ENCODE data around the gene CNTNAP2.
"Not testable (repeated sequence)": the region's sequence is repeated elsewhere in the genome, so short reads cannot be mapped to it uniquely, and the experiment has no call there.

The CNTNAP2 gene

GRCh38 chr7:147079921-147080420 is 963.4 kb downstream of the CNTNAP2 start:
- no peak for DNase-seq (ENCODE audit: low read depth in 1 of 2, low spot score in 1 of 2)
- no peak for TF ChIP-seq JUND (IDR thresholded peaks at IDR 0.05; ENCODE audit: low read depth)
- in situ Hi-C loops (cut with HindIII; ENCODE audit: low pct_unique_long_range_greater_than_20kb, low sequenced_read_pairs): no loop called here

DNA sequence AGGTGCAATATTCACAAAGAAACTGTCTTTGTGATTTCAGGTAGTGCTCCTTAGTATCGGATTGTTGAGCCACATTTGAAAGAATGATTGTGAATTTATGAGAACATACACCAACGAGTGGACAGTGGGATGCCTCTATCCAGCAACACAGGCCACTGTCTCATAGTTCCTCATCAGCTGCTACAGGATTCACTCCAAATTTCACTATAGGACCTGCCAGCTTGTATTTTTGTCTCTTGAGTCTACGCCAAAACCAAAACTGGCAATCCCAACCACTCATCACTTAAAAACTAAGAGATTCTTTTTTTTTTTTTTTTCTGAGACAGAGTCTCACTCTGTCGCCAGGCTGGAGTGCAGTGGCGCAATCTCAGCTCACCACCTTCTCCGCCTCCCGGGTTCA is 964.5 kb downstream of the CNTNAP2 start:
- no peak for DNase-seq (ENCODE audit: low read depth in 1 of 2, low spot score in 1 of 2)
- no peak for TF ChIP-seq JUND (IDR thresholded peaks at IDR 0.05; ENCODE audit: low read depth)
- in situ Hi-C loops (cut with HindIII; ENCODE audit: low pct_unique_long_range_greater_than_20kb, low sequenced_read_pairs): no loop called here

DNA sequence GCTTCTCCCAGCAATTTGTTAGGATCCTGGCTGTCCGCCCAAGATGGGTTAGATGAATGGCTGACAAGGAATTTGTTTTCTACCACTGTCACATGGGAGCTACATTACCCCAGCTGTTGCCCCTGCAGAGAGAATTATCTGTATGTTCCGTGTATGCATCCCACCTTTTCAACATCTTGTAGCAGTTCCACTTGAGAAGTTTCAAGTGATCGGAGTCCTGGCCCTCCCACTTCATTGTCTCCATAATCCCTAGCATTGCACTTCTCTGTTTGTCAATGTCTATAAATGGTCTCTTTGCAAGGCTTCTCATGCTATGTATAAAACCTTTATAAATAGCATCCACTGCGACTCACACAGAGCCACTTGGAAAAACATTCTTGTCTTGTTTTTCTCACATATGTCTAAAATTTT is 972.5 kb downstream of the CNTNAP2 start:
- no peak for TF ChIP-seq JUND (IDR thresholded peaks at IDR 0.05; ENCODE audit: low read depth)
- DNase-seq (ENCODE audit: low read depth in 1 of 2, low spot score in 1 of 2): no peak
- in situ Hi-C loops (cut with HindIII; ENCODE audit: low pct_unique_long_range_greater_than_20kb, low sequenced_read_pairs): no loop called here

GRCh38 chr7:147089608-147090007 is 973.0 kb downstream of the CNTNAP2 start:
- no peak for DNase-seq (ENCODE audit: low read depth in 1 of 2, low spot score in 1 of 2)
- no peak for TF ChIP-seq JUND (IDR thresholded peaks at IDR 0.05; ENCODE audit: low read depth)

DNA sequence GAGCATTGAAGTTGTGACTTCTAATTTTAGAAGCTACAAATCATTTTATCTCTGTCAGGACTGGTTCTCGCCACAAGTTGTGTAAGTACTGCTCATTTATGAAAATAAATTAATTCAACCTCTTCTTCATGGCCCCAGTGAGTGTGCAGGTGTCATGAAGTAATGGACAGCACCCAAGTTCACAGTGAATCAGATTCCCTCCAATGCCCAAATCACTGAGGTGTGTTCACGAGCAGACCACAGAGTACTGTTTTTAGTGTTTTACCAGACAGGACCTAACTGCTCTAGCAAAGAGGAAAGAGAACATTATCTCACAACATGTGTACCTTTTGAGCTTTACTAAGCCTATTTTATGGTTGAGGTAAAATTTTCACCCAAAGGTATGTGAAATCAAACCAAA is 980.0 kb downstream of the CNTNAP2 start:
- no peak for DNase-seq (ENCODE audit: low read depth in 1 of 2, low spot score in 1 of 2)
- in situ Hi-C loops (cut with HindIII; ENCODE audit: low pct_unique_long_range_greater_than_20kb, low sequenced_read_pairs): no loop called here
- TF ChIP-seq JUND (IDR thresholded peaks at IDR 0.05; ENCODE audit: low read depth): no peak

More at GRCh38 chr7:147089608-147090007, 973.0 kb downstream of the CNTNAP2 start:
- in situ Hi-C loops (cut with HindIII; ENCODE audit: low pct_unique_long_range_greater_than_20kb, low sequenced_read_pairs): no loop called here

DNA sequence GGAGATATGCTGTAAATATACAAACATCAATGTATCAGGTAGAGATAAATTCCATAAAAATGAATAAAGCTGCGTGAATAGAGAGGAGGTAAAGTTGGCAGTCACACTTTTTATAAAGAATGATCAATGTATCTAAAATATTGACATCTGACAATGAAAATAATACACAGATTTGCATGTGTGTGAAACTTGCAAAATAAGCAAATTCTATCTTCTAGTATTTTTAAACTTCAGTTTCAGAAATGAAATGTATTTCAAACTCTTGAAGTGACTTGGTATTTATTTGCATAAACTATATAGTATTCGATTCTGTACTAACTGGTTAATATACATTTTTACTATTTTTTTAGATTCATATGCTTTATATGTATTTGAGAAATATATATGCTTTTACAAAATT is 986.6 kb downstream of the CNTNAP2 start:
- in situ Hi-C loops (cut with HindIII; ENCODE audit: low pct_unique_long_range_greater_than_20kb, low sequenced_read_pairs): no loop called here
- no peak for DNase-seq (ENCODE audit: low read depth in 1 of 2, low spot score in 1 of 2)
- TF ChIP-seq JUND (IDR thresholded peaks at IDR 0.05; ENCODE audit: low read depth): no peak

DNA sequence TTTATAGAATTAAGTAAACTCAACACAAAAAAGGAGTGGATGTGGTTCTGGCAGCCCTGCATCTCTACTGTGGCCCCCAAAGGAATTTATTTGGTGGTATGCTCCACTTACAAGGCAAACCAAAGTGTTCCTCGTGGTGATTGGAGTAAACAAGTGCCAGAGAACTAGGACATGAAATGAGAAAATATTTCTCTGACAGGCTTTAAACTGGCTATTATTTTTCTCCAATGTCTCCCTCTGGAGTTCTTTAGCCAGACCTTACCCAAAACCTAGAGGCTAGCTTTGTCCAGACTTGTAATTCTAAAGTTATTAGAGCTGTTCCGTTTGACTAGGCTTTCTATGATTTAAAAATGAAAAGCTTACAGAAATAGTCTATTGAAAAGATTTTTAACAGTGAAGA is 990.1 kb downstream of the CNTNAP2 start:
- in situ Hi-C loops (cut with HindIII; ENCODE audit: low pct_unique_long_range_greater_than_20kb, low sequenced_read_pairs): no loop called here
- DNase-seq (ENCODE audit: low read depth in 1 of 2, low spot score in 1 of 2): no peak
- no peak for TF ChIP-seq JUND (IDR thresholded peaks at IDR 0.05; ENCODE audit: low read depth)

- in situ Hi-C loops (cut with HindIII; ENCODE audit: low pct_unique_long_range_greater_than_20kb, low sequenced_read_pairs); DNase-seq (ENCODE audit: low read depth in 1 of 2, low spot score in 1 of 2): not testable (repeated sequence)
Measured at GRCh38 chr7:147114525-147114924, 997.9 kb downstream of the CNTNAP2 start.

DNA sequence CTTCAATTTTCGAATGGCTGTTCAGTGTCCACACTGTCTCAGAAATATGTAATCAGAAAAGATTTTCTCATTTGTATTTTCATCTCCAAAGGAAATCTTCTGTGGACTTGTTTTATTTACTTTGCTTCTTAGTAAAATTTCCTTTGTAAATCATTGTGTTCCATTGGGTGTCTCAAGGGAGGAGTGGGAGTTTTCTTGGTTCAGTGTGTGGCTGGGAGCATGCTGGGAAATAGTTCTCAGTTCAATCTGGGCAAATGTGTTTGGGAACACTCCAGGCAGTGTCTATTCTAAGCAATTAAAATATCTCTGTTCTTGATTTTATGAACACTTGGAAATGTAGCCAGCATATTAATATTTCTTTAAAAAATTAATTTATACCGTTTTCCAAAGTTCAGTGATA is 1019.8 kb downstream of the CNTNAP2 start:
- DNase-seq (ENCODE audit: low read depth in 1 of 2, low spot score in 1 of 2): no peak
- in situ Hi-C loops (cut with HindIII; ENCODE audit: low pct_unique_long_range_greater_than_20kb, low sequenced_read_pairs): no loop called here
- TF ChIP-seq JUND (IDR thresholded peaks at IDR 0.05; ENCODE audit: low read depth): no peak

- in situ Hi-C loops (cut with HindIII; ENCODE audit: low pct_unique_long_range_greater_than_20kb, low sequenced_read_pairs): no loop called here
- no peak for DNase-seq (ENCODE audit: low read depth in 1 of 2, low spot score in 1 of 2)
Measured at GRCh38 chr7:147145194-147145593, 1028.6 kb downstream of the CNTNAP2 start.

GRCh38 chr7:147146169-147146568 is 1029.6 kb downstream of the CNTNAP2 start:
- no peak for TF ChIP-seq JUND (IDR thresholded peaks at IDR 0.05; ENCODE audit: low read depth)
- in situ Hi-C loops (cut with HindIII; ENCODE audit: low pct_unique_long_range_greater_than_20kb, low sequenced_read_pairs): no loop called here
- DNase-seq (ENCODE audit: low read depth in 1 of 2, low spot score in 1 of 2): no peak

More at GRCh38 chr7:147145194-147145593, 1028.6 kb downstream of the CNTNAP2 start:
- TF ChIP-seq JUND (IDR thresholded peaks at IDR 0.05; ENCODE audit: low read depth): no peak

- no peak for DNase-seq (ENCODE audit: low read depth in 1 of 2, low spot score in 1 of 2)
- no peak for TF ChIP-seq JUND (IDR thresholded peaks at IDR 0.05; ENCODE audit: low read depth)
- in situ Hi-C loops (cut with HindIII; ENCODE audit: low pct_unique_long_range_greater_than_20kb, low sequenced_read_pairs): no loop called here
Measured at GRCh38 chr7:147151661-147152060, 1035.1 kb downstream of the CNTNAP2 start.

GRCh38 chr7:147153571-147153970 is 1037.0 kb downstream of the CNTNAP2 start:
- in situ Hi-C loops (cut with HindIII; ENCODE audit: low pct_unique_long_range_greater_than_20kb, low sequenced_read_pairs): no loop called here
- DNase-seq (ENCODE audit: low read depth in 1 of 2, low spot score in 1 of 2): no peak
- no peak for TF ChIP-seq JUND (IDR thresholded peaks at IDR 0.05; ENCODE audit: low read depth)

- in situ Hi-C loops (cut with HindIII; ENCODE audit: low pct_unique_long_range_greater_than_20kb, low sequenced_read_pairs): no loop called here
- TF ChIP-seq JUND (IDR thresholded peaks at IDR 0.05; ENCODE audit: low read depth): no peak
- no peak for DNase-seq (ENCODE audit: low read depth in 1 of 2, low spot score in 1 of 2)
Measured at GRCh38 chr7:147161405-147161804, 1044.8 kb downstream of the CNTNAP2 start.

Measured in T47D (cell line).